Aorta (tissue), 5 donors: ENCODE measurements around the gene TOP1. TPM values are rescaled to one million over a fixed set of nuclear protein-coding genes. Genes with fewer than 3 reads are reported as not detected.

Source experiments
- ATAC-seq: fragments of 200-7000 bp; cut with Tn5 transposase; one replicate; pipeline ENCODE4 v1.9.1; 2022; ENCODE audit warnings: moderate library complexity; ENCODE audit not compliant: low FRiP score
- DNase-seq, 2 donors: peaks; one replicate each; pipeline ENCODE4 v3.0.0-alpha.2; 2020
- H3K27ac ChIP-seq, 2 donors: one replicate each; pipeline ENCODE4 v1.5.1; 2013; ENCODE audit warnings: low read length in 2 of 2, mild to moderate bottlenecking in 2 of 2, moderate library complexity in 2 of 2, control low read depth in 1 of 2, inconsistent platforms in 1 of 2, low read depth in 1 of 2
- H3K27me3 ChIP-seq, 2 donors: one replicate each; pipeline ENCODE4 v1.6.1; 2013; ENCODE audit warnings: control low read depth in 1 of 2, low read length in 1 of 2, mild to moderate bottlenecking in 1 of 2, moderate library complexity in 1 of 2; ENCODE audit not compliant: insufficient read depth in 2 of 2, control insufficient read depth in 1 of 2
- H3K36me3 ChIP-seq, 2 donors: one replicate each; pipeline ENCODE4 v1.6.1; 2013; ENCODE audit warnings: control low read depth in 1 of 2, low read length in 1 of 2, mild to moderate bottlenecking in 1 of 2; ENCODE audit not compliant: insufficient read depth in 2 of 2, control insufficient read depth in 1 of 2
- H3K4me1 ChIP-seq, 2 donors: one replicate each; pipeline ENCODE4 v1.6.1; 2013; ENCODE audit warnings: low read length in 2 of 2, control low read depth in 1 of 2, mild to moderate bottlenecking in 1 of 2, moderate library complexity in 1 of 2; ENCODE audit not compliant: insufficient read depth in 2 of 2, control insufficient read depth in 1 of 2
- H3K4me3 ChIP-seq, 2 donors: one replicate each; pipeline ENCODE4 v1.5.1; 2013; ENCODE audit warnings: low read length in 2 of 2, control low read depth in 1 of 2, mild to moderate bottlenecking in 1 of 2
- H3K9me3 ChIP-seq: one replicate; pipeline ENCODE4 v1.6.1; 2013; ENCODE audit warnings: mild to moderate bottlenecking, low read length; ENCODE audit not compliant: control insufficient read depth
- WGBS, 2 donors: extraction: QIAGEN DNeasy Blood & Tissue Kit; methylation state at CpG; one replicate each; pipeline ENCODE4 v1.1.7; 2013; 5-methylcytosine and 5-hydroxymethylcytosine counted together
- intact Hi-C, 2 donors: fragments of 100-400 bp; cut with DNase I; formaldehyde crosslinking; loops; one replicate each; pipeline versions ENCODE4 v1.14.2 to v1.15.0; 2022
- polyA plus RNA-seq, 2 donors: library from polyadenylated mRNA; stranded (reverse); fragments of 200-250 nt; gene quantifications; one replicate each; pipeline ENCODE4 v1.2.3, GENCODE V29; 2013
- total RNA-seq, 2 donors: library from RNA; stranded (reverse); fragmentation: NEBNext Ultra II Directional; extraction: Animal tissue kit (Norgen Biotek cat#: 25700); gene quantifications; one replicate each; pipeline ENCODE4 v1.2.1, GENCODE V29; 2021
- donor health status: healthy with polysubstance abuse.
- donor health status: Bipolar disorder and iron deficiency.
- donor health status: DM: no; HTN: no; CAD: no.
- donor health status: DM: no; HTN: no; CAD: no.
- donor health status: DM: yes; HTN: yes; CAD: no.

Gene TOP1
- total and polyA plus RNA-seq, 4 donors = 15.6 to 32.4 (median 24.1) TPM

- Histone ChIP-seq H3K9me3 (no peaks in the 10 kb centered on the region), H3K27ac (no peak overlapping the region), H3K27me3 (no peaks in the 10 kb centered on the region), H3K4me1 (no peaks in the 10 kb centered on the region), H3K4me3 (no peak overlapping the region), H3K36me3 (peaks cover 9% of the 10 kb centered on the region in 2 donors)
- intact Hi-C loops = loop anchor here in 1 of 2 donors (5.0 kb wide), 1 partner anchor 131 kb away; no protein-coding TSS in a partner anchor
- WGBS, 2 donors = 74 to 75% methylated on average over 4 of the region's 4 CpGs
- no peak for DNase-seq
- ATAC-seq = no peak
Observed at GRCh38 chr20:41098703-41099250, 70.2 kb downstream of the TOP1 start.

DNA sequence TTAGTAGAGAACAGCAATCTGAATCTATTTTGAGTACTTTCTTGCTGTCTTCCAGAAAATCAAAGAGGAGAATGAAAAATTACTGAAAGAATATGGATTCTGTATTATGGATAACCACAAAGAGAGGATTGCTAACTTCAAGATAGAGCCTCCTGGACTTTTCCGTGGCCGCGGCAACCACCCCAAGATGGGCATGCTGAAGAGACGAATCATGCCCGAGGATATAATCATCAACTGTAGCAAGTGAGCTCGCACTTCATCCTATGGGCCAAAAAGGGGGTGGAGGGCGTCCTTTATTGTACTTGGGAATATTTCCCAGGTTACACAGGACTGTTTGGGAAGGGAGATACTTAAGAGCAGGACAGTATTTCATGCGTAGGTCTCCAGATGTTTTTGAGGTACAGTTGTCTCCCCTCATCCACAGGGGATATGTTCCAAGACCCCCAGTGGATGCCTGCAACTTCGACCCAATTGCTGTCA, 71.4 kb downstream of the TOP1 start:
- no peak overlapping the region for H3K27ac ChIP-seq
- DNase-seq (no peak), ATAC-seq (no peak)
- no peaks in the 10 kb centered on the region for H3K27me3 ChIP-seq
- H3K9me3 ChIP-seq = no peaks in the 10 kb centered on the region
- H3K4me1 ChIP-seq = no peaks in the 10 kb centered on the region
- intact Hi-C loops = no loop called here
- H3K4me3 ChIP-seq = no peak overlapping the region
- H3K36me3 ChIP-seq = peaks cover 9 to 12% of the 10 kb centered on the region in 2 donors
- whole genome bisulfite sequencing, 2 donors = 85 to 88% methylated on average over 9 of the region's 9 CpGs

DNA sequence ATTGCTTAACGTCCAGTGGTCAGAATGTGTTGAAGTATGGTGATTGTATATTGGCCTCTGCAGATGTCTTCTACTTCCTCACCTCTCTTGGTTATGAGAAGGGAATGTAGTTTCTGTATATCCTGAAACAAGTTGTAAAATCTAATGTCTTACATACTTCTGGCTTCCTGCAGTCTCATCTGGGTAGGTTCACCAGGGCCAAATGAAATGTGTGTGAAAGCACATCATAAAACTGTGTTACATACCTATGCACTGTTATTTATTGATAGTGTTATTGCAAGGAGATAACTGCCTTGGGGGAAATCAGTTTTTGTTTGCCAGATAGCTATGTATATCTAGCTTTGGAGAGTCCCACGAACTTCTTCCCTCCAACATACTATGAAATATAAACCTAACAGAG, 73.0 kb downstream of the TOP1 start:
- Histone ChIP-seq H3K36me3 (peaks cover 9 to 12% of the 10 kb centered on the region in 2 donors), H3K4me3 (no peak overlapping the region), H3K27me3 (no peaks in the 10 kb centered on the region), H3K9me3 (no peaks in the 10 kb centered on the region), H3K27ac (no peak overlapping the region), H3K4me1 (no peaks in the 10 kb centered on the region)
- no peak for ATAC-seq
- WGBS, 2 donors = 75 to 76% methylated on average over 2 of the region's 2 CpGs
- intact Hi-C loops = no loop called here
- DNase-seq = no peak

GRCh38 chr20:41108531-41108930, 79.9 kb downstream of the TOP1 start:
- WGBS, 2 donors = 62 to 63% methylated on average over 1 of the region's 1 CpG

GRCh38 chr20:41110012-41110411, 81.4 kb downstream of the TOP1 start:
- intact Hi-C loops = no loop called here
- ATAC-seq (no peak), DNase-seq (no peak)
- H3K36me3 ChIP-seq = peaks cover 4% of the 10 kb centered on the region in 2 donors
- 95 to 96% methylated on average over 11 of the region's 11 CpGs for WGBS, 2 donors
- no peak overlapping the region for H3K4me3 ChIP-seq
- no peak overlapping the region for H3K27ac ChIP-seq
- H3K9me3 ChIP-seq = no peaks in the 10 kb centered on the region
- no peaks in the 10 kb centered on the region for H3K27me3 ChIP-seq
- no peaks in the 10 kb centered on the region for H3K4me1 ChIP-seq

More at GRCh38 chr20:41108531-41108930, 79.9 kb downstream of the TOP1 start:
- H3K27ac ChIP-seq = no peak overlapping the region
- H3K9me3 ChIP-seq = no peaks in the 10 kb centered on the region
- H3K4me3 ChIP-seq = no peak overlapping the region
- DNase-seq (no peak), ATAC-seq (no peak)
- no peaks in the 10 kb centered on the region for H3K4me1 ChIP-seq
- H3K36me3 ChIP-seq = peaks cover 0 to 3% of the 10 kb centered on the region in 2 donors
- no peaks in the 10 kb centered on the region for H3K27me3 ChIP-seq
- intact Hi-C loops = no loop called here

DNA sequence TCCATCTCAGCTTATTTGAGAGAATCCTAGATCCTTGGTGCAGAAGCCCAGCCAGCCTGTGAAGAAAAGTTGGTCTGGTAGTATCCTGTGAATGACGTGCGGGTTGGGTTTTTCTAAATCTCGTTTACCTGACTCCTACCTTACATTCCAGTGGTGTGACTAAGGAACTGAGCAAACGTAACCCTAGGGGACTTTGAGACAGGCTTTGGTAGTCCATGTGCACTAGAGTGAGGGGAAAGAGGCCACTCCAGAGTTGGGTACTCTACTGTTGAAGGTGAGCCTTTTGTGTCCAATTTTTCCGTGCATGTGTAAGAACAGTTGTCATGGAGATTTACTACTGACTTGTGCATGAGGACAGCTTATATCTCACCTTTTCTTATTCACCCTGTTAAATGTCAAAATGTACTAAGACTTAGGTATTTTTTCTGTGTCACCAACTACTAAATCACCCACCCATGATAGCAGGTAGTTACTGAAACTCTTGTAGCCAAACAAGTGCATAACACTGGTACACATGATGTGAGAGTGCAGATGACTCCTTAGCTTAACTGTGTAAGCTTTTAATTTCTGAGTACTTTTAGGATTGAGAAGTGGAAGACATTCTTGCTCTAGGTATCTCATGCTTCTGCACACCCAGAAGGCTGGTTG, 82.4 kb downstream of the TOP1 start:
- ATAC-seq (no peak), DNase-seq (no peak)
- peaks cover 5 to 11% of the 10 kb centered on the region in 2 donors for H3K36me3 ChIP-seq
- WGBS, 2 donors = 87 to 90% methylated on average over 5 of the region's 5 CpGs
- no peaks in the 10 kb centered on the region for H3K4me1 ChIP-seq
- intact Hi-C loops = no loop called here
- no peak overlapping the region for H3K27ac ChIP-seq
- H3K9me3 ChIP-seq = no peaks in the 10 kb centered on the region
- no peak overlapping the region for H3K4me3 ChIP-seq
- no peaks in the 10 kb centered on the region for H3K27me3 ChIP-seq

GRCh38 chr20:41111578-41111951, 82.9 kb downstream of the TOP1 start:
- H3K27ac ChIP-seq = no peak overlapping the region
- H3K36me3 ChIP-seq = peaks cover 7 to 12% of the 10 kb centered on the region in 2 donors

DNA sequence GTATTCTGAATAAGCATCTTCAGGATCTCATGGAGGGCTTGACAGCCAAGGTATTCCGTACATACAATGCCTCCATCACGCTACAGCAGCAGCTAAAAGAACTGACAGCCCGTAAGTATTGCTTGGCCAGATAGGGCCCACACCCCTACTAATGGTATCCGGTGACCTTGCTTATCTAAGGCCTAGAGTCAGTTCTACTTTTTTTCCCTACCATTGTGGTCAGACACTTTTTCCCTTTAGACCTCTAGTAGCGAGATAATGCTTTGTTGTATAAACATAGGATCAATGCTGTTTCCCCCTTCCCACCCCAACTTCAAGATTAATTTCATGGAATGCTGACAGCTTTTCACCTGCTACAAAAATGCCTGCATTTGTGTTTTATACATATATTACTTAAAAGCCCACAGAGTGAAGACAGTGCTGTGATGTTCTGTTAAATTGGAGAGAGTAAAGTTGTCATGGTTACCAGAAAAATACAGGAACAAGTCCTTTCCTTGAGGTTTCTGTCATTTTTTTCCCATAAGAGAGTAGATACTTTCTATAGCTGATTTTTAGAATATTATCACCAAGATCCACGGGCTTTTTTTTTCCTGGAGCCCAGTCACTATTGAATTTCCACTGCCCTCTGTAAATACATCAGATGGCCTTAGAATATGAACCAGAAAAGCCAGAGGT, 87.8 kb downstream of the TOP1 start:
- ATAC-seq (no peak), DNase-seq (no peak)
- Histone ChIP-seq H3K9me3 (no peaks in the 10 kb centered on the region), H3K36me3 (peaks cover 11 to 16% of the 10 kb centered on the region in 2 donors), H3K4me1 (no peaks in the 10 kb centered on the region), H3K27ac (no peak overlapping the region), H3K4me3 (no peak overlapping the region), H3K27me3 (no peaks in the 10 kb centered on the region)
- intact Hi-C loops = no loop called here
- WGBS, 2 donors = 82 to 85% methylated on average over 6 of the region's 6 CpGs

More at GRCh38 chr20:41111578-41111951, 82.9 kb downstream of the TOP1 start:
- ATAC-seq = no peak
- Histone ChIP-seq H3K4me3 (no peak overlapping the region), H3K4me1 (no peaks in the 10 kb centered on the region), H3K9me3 (no peaks in the 10 kb centered on the region), H3K27me3 (no peaks in the 10 kb centered on the region)
- DNase-seq = no peak
- intact Hi-C loops = no loop called here
- WGBS, 2 donors = 74 to 82% methylated on average over 5 of the region's 5 CpGs
